ENCODE data around the gene GPR143. TPM values are rescaled to one million over a fixed set of nuclear protein-coding genes. Genes with fewer than 3 reads are reported as not detected.

GPR143 gene
- total and polyA plus RNA-seq, 10 of the 15 experiments (the other 5 are each of a cell fraction or from before 2014, with no cell fraction given), result 0.05 to 0.31 (median 0.15) TPM; not detected in 5

- TF ChIP-seq PRDM15 (CRISPR knock-in tag; IDR thresholded peaks at IDR 0.05) (no peak), SREBF1 (IDR thresholded peaks at IDR 0.05; ENCODE audit: low read length) (no peak), BMI1 (IDR thresholded peaks at IDR 0.05; ENCODE audit: borderline replicate concordance) (no peak)
These were observed 82.8 kb downstream of the GPR143 start (continued) for GRCh38 chrX:9682861-9683260.

GRCh38 chrX:9682456-9682855 is 83.2 kb downstream of the GPR143 start:
- Histone ChIP-seq H3K27me3 (replicated peaks in 1 of 2; ENCODE audit: control insufficient read depth in 2 of 2, insufficient read depth in 2 of 2, low read length in 1 of 2) (no peaks in the 10 kb centered on the region), H3K36me3 (ENCODE audit: control insufficient read depth in 2 of 2, insufficient read depth in 2 of 2, low read length in 1 of 2) (no peaks in the 10 kb centered on the region; a peak in 1 of 4 replicates), H2AFZ (ENCODE audit: control insufficient read depth, low read depth, low read length) (no peak overlapping the region), H3K27ac (ENCODE audit: control insufficient read depth, insufficient read depth) (no peak overlapping the region), H3K4me2 (ENCODE audit: control insufficient read depth, insufficient read depth) (no peak overlapping the region), H3K9ac (ENCODE audit: control insufficient read depth, insufficient read depth, low read length) (no peak overlapping the region), H3K4me1 (ENCODE audit: control insufficient read depth, insufficient read depth, low read length) (peaks cover 6% of the 10 kb centered on the region; the same call in 1 of the 2 replicates), H4K20me1 (ENCODE audit: control insufficient read depth, insufficient read depth) (no peaks in the 10 kb centered on the region), H3K9me3 (replicated peaks; ENCODE audit: control insufficient read depth, insufficient read depth, low read length) (peaks cover 3% of the 10 kb centered on the region; the same call in 2 of the 3 replicates), H3K79me2 (ENCODE audit: control insufficient read depth, insufficient read depth, low read length) (no peaks in the 10 kb centered on the region), H3K4me3 (no peak overlapping the region)
- DNase-seq (ENCODE audit: low read depth, low spot score) (no peak), FAIRE-seq (no peak), ATAC-seq (no peak)
- ChIA-PET POLR2A (no interaction called here), RAD21 (ENCODE audit: unreplicated experiment) (no interaction called here), SMC1A (ENCODE audit: uncharacterized antibody, unreplicated experiment) (no interaction called here), CTCF (no interaction called here)
- BruUV-seq (replicated peaks), result no TSS peak
- intact Hi-C loops (cut with micrococcal nuclease; ENCODE audit: unreplicated experiment), result no loop called here
- in situ Hi-C loops (cut with MboI), result no loop called here
- 59% methylated on average over 10 of the region's 10 CpGs for WGBS (ENCODE audit: insufficient coverage, insufficient replicate concordance, low lambda C conversion rate, missing lambda C conversion rate)
- TF ChIP-seq RFX5 (IDR thresholded peaks at IDR 0.05; ENCODE audit: low read depth, low read length) (no peak), KDM1A (IDR thresholded peaks at IDR 0.05; ENCODE audit: borderline replicate concordance) (no peak), ZNF384 (IDR thresholded peaks at IDR 0.05; ENCODE audit: borderline replicate concordance, low read depth, low read length) (no peak), MEF2A (IDR thresholded peaks at IDR 0.05; ENCODE audit: insufficient read depth, low read depth, low read length) (no peak), WRNIP1 (IDR thresholded peaks at IDR 0.05; ENCODE audit: borderline replicate concordance, low read depth, low read length) (no peak), NFYA (IDR thresholded peaks at IDR 0.05; ENCODE audit: borderline replicate concordance, low read depth, low read length) (no peak), PRDM15 (CRISPR knock-in tag; IDR thresholded peaks at IDR 0.05) (no peak)
- TF ChIP-seq, protein P1, sequence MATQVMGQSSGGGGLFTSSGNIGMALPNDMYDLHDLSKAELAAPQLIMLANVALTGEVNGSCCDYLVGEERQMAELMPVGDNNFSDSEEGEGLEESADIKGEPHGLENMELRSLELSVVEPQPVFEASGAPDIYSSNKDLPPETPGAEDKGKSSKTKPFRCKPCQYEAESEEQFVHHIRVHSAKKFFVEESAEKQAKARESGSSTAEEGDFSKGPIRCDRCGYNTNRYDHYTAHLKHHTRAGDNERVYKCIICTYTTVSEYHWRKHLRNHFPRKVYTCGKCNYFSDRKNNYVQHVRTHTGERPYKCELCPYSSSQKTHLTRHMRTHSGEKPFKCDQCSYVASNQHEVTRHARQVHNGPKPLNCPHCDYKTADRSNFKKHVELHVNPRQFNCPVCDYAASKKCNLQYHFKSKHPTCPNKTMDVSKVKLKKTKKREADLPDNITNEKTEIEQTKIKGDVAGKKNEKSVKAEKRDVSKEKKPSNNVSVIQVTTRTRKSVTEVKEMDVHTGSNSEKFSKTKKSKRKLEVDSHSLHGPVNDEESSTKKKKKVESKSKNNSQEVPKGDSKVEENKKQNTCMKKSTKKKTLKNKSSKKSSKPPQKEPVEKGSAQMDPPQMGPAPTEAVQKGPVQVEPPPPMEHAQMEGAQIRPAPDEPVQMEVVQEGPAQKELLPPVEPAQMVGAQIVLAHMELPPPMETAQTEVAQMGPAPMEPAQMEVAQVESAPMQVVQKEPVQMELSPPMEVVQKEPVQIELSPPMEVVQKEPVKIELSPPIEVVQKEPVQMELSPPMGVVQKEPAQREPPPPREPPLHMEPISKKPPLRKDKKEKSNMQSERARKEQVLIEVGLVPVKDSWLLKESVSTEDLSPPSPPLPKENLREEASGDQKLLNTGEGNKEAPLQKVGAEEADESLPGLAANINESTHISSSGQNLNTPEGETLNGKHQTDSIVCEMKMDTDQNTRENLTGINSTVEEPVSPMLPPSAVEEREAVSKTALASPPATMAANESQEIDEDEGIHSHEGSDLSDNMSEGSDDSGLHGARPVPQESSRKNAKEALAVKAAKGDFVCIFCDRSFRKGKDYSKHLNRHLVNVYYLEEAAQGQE (IDR thresholded peaks at IDR 0.05; ENCODE audit: low read depth, low read length), result no peak

All from GM12878 (cell line).